Measurements from ENCODE around the gene TAMALIN. TPM values are rescaled to one million over a fixed set of nuclear protein-coding genes. Genes with fewer than 3 reads are reported as not detected.

The TAMALIN gene
- total RNA-seq (2022; extraction: Qiagen RNA extraction): 0.60 to 1.1 TPM (median 0.95 TPM) in 5 replicates

GRCh38 chr12:52006726-52007157 lies at the start of gene TAMALIN:
Gene TAMALIN, plus strand, starts transcription at chr12:52006946. Its CDS starts 74 bp downstream, at chr12:52007020.

GRCh38 chr12:52050758-52051541 lies 44.2 kb downstream of the TAMALIN start, which contains the start of gene NR4A1:
Gene NR4A1, plus strand, starts transcription at chr12:52051442. Its CDS starts 2,887 bp downstream, at chr12:52054329.

Other genes with a start within 250 kb of the TAMALIN start
- gene FIGNL2, start 158.2 kb upstream of the TAMALIN start, total RNA-seq (2022; extraction: Qiagen RNA extraction): 0.21 to 0.29 TPM (median 0.28 TPM) in 5 replicates
- gene ANKRD33, start 118.8 kb upstream of the TAMALIN start, total RNA-seq (2022; extraction: Qiagen RNA extraction): 0.05 to 0.11 TPM (median 0.07 TPM) in 4 of 5 replicates, not detected in the other
- gene ACVRL1, start 99.4 kb upstream of the TAMALIN start, total RNA-seq (2022; extraction: Qiagen RNA extraction): 0.08 to 0.35 TPM (median 0.15 TPM) in 5 replicates
- 14.9 to 19.7 TPM (median 17.0 TPM) in 5 replicates for gene ACVR1B, start 55.2 kb upstream of the TAMALIN start, total RNA-seq (2022; extraction: Qiagen RNA extraction)
- gene NR4A1, start 44.5 kb downstream of the TAMALIN start, total RNA-seq (2022; extraction: Qiagen RNA extraction): 32.2 to 49.7 TPM (median 37.1 TPM) in 5 replicates
- 89.1 to 102 TPM (median 96.9 TPM) in 5 replicates for gene ATG101, start 63.0 kb downstream of the TAMALIN start, total RNA-seq (2022; extraction: Qiagen RNA extraction)
- not detected in 5 replicates for gene SMIM41, start 72.8 kb downstream of the TAMALIN start, total RNA-seq (2022; extraction: Qiagen RNA extraction)
- gene KRT80, start 185.1 kb downstream of the TAMALIN start, total RNA-seq (2022; extraction: Qiagen RNA extraction): 32.8 to 47.3 TPM (median 38.9 TPM) in 5 replicates
- gene KRT7, start 226.3 kb downstream of the TAMALIN start, total RNA-seq (2022; extraction: Qiagen RNA extraction): 5,269 to 6,220 TPM (median 5,903 TPM) in 5 replicates